GM19025 (cell line): ENCODE measurements around the gene AOAH.
"Not testable (repeated sequence)": the region's sequence is repeated elsewhere in the genome, so short reads cannot be mapped to it uniquely, and the experiment has no call there.

Source experiments
- ATAC-seq: cut with Tn5 transposase; IDR thresholded peaks from one replicate; pipeline ENCODE4 v1.9.1; 2021; ENCODE audit warnings: mild to moderate bottlenecking, low read depth, moderate library complexity; ENCODE audit not compliant: unreplicated experiment

AOAH gene

GRCh38 chr7:36741866-36742265 is 17.6 kb upstream of the AOAH start:
- no peak for ATAC-seq

DNA sequence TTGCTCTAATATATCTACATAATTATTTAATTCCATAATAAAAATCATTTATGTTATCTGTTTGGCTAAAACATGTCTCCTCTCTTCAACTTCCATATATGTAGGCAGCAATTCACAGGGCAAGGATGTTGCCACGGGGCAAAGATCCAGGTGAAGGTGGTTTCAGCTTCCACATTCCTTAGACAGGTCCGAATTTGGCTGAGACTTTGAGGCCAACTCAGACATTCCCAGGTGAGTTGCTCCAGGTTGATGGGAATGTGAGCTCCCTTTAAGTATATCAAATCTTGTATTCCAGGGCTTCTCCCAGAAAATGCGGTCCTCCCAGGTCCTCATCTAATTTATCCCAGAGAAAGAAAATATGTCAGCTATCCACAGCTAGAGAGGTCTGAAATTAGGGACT is 15.1 kb upstream of the AOAH start:
- no peak for ATAC-seq

DNA sequence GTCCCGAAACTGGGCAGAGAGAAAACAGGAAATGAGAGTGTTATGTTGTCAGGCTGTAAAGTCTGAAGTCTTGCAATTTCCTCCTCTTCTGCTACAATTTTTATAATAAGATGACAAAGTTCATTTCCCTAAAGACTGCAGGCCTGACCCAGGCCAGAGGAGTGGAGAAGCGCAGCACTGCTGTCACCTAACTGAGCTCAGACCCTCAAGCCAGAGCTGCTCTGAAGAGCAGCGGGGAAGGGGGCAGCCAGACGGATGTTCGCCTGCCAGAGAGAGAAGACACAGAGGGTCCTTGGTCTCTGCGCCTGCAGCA is 12.6 kb upstream of the AOAH start:
- peak; percentile 87 for ATAC-seq

- no peak for ATAC-seq
These were observed 12.0 kb upstream of the AOAH start for GRCh38 chr7:36736090-36736898.

GRCh38 chr7:36735172-36735571 is 10.9 kb upstream of the AOAH start:
- ATAC-seq: no peak

DNA sequence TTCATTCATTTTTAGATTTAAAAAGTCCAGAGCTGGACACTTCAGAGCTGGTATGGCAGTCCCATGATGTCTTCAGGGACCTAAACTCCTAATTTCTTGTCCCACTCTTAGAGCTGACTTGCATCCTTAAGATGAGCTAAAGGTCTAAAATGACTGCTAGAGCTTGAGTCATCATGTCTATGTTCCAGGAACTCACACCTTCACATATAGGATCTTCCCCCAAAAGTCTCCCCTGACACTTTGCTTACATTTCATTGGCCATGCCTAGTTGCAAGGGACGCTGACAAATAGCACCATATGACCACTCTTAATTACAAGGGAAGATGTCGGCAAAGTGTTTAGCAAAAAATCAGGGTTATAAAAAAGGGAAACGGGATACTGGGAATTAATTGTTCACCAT is 10.4 kb upstream of the AOAH start:
- ATAC-seq: no peak

- no peak for ATAC-seq
These were observed 9.1 kb upstream of the AOAH start for GRCh38 chr7:36733411-36733810.

DNA sequence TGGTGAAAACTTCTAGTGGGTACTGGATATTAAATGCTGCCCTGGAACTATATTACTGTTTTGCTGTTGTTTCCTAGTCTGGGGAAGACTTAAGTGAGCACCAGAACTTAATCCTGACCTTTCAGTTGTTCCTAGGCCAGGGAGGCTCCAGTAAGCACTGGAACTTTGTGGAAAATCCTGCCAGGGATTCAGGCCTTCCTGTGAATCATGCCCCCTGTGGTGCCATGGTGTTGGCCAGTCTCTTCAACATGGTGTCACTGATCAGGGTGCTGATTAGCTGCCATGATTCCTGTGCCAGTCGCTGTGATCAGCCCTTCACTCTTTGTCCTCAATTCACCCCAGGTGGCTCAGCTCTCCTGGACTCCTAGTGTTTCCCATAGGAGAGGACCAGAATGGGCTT is 8.5 kb upstream of the AOAH start:
- ATAC-seq: no peak

DNA sequence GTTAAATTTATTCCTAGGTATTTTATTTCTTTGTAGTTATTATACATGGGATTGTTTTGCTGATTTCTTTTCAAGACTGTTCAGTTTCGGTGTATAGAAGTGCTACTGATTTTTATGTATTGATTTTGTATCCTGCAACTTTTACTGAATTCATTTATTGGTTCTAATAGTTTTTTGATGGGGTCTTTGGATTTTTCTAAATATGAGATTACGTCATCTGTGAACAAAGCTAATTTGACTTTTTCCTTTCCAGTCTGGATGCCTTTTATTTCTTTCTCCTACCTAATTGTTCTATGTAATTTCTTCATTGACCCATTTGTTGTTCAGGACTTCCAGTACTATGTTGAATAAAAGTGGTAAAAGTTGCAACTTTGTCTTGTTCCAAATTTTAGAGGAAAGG is 5.8 kb upstream of the AOAH start:
- no peak for ATAC-seq

GRCh38 chr7:36728143-36728542 is 3.8 kb upstream of the AOAH start:
- no peak for ATAC-seq

- ATAC-seq: no peak
These were observed 2.7 kb upstream of the AOAH start for GRCh38 chr7:36726806-36727503.

- ATAC-seq: no peak
These were observed 2.0 kb upstream of the AOAH start for GRCh38 chr7:36726311-36726710.

- no peak for ATAC-seq
These were observed 702 bp upstream of the AOAH start for GRCh38 chr7:36724996-36725395.

DNA sequence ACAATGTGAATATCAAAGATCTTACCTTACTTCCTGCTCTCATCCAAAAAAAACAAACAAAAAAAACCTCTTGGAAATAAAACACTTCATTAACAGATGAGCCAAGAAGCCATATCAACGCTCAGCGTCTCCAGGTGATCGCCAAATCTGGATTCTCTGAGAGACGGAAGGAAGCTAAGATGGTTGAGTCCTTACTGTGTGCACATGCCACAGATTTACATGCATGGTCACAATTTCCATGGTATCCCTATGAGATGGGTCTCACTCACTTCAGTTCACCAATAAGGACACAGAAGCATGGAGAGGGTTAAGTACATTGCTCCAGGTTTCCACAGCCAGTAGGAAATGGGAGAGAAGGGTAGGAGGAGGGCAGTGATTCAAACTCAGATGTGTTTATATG is 1.0 kb downstream of the AOAH start:
- ATAC-seq: no peak

DNA sequence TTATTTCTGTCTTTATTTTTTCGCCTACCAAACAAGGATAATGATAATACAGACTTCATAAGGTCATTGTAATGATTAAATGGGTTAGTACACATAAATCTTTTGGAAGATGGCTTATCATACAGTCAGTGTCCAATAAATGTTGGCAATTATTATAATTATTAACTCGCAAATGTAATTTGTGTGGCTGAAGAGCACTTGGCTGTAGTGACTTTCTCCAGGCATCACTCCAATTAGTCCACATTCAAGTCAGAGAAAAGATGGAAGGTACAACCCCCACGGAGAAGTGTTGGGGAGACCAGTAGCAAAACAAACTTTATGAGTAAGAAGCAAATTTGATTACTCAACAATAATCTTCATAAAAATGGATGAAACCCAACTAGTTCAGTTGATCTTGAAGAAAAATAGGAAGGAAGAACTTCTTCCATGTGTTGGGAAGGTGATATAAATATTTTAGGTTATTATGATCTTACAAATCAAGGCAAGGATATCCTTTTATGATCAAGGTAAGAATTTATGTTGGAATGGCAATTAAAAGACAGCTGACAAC is 5.1 kb downstream of the AOAH start:
- no peak for ATAC-seq

- no peak for ATAC-seq
These were observed 6.7 kb downstream of the AOAH start for GRCh38 chr7:36717586-36717985.

- ATAC-seq: not testable (repeated sequence)
These were observed 7.5 kb downstream of the AOAH start for GRCh38 chr7:36716802-36717201.

DNA sequence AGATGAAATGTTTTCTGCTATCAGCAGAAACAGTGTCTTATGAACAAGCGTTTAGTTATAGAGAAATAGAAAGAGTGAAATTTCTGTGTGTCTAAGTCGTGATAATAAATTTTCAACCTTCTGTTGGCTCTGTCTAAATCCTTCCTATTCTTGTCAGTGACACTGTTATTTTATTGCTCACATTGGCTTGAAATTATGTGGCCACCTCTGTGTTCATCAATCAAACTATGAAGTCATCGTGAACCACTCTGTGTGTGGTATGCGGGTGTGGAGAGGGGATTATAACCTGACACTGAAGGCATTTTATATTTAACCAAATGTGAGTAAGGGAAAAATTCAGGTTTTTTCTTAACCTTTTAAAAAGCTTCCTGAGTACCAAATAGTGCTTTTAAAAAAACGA is 12.3 kb downstream of the AOAH start:
- ATAC-seq: no peak

DNA sequence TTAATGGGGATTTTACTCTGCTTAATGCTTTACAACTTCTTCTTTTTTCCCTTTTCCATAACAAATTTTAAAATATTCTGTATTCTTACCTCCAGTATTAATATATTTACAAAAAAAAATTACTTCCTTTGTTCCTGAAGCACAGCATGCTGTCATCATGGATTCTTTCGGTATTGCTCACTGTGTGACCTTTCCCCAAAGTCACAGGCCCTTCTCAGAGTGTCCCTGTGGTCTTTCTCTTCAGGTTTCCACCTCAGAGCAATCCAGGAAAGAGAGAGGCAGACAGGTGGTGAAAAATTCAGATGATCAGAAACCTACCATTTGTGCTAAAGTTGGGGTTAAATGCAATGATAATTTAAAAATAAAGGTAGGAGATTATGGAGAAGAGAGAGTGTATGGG is 13.0 kb downstream of the AOAH start:
- no peak for ATAC-seq

DNA sequence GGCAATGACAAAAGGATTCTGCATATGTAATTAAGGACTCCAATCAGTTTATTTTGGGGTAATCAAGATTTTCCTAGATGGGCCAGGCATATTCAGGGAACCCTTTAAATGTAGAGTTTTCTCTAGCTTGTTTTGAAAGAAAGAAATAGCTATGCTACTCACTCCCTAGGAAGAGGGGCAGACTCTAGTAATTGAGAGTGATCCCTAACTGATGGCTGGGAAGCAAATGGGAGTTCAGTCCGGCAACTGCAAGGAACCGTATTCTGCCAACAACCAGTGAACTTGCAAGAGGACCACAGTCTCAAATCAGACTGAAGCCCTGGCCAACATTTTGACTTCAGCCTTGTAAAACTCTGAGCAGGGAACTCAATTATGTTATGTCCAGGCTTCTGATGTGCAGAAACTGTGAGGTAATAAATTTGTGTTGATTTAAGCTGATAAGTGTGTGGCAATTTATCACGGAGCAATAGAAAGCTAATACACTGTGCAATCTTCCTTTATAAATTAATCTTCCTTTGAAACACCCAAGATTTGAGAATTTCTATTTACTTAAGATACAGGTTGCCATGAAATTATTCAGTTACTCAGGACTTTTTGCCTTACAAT is 14.0 kb downstream of the AOAH start:
- ATAC-seq: no peak

DNA sequence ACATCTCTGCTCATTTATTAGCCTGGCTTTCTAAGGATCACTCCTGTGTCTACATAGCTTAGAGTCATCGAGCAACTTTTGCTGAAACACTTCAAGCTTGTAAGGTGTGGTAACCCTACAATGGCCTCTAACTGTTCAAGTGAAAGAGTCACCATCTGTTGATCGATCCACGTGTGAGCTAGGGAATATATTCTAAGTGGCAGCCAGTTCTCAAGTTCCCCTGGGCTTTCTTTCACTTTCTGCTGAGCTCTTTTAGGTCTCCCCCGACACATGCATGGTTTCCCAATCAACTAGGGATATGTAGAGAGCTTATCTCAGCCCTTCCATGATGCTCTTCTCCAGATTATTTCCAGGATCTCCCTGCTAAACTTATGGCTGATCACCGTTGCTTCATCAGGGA is 15.5 kb downstream of the AOAH start:
- ATAC-seq: no peak

- no peak for ATAC-seq
These were observed 16.4 kb downstream of the AOAH start for GRCh38 chr7:36707898-36708297.
